NCI-H82 (cell line): ENCODE data around the gene PPP2R1B.
"Not testable (repeated sequence)": the region's sequence is repeated elsewhere in the genome, so short reads cannot be mapped to it uniquely, and the experiment has no call there.

Source experiments
- DNase-seq: peaks from one replicate; lab custom pipeline; 2025; lab: John Stamatoyannopoulos, UW

PPP2R1B gene

DNA sequence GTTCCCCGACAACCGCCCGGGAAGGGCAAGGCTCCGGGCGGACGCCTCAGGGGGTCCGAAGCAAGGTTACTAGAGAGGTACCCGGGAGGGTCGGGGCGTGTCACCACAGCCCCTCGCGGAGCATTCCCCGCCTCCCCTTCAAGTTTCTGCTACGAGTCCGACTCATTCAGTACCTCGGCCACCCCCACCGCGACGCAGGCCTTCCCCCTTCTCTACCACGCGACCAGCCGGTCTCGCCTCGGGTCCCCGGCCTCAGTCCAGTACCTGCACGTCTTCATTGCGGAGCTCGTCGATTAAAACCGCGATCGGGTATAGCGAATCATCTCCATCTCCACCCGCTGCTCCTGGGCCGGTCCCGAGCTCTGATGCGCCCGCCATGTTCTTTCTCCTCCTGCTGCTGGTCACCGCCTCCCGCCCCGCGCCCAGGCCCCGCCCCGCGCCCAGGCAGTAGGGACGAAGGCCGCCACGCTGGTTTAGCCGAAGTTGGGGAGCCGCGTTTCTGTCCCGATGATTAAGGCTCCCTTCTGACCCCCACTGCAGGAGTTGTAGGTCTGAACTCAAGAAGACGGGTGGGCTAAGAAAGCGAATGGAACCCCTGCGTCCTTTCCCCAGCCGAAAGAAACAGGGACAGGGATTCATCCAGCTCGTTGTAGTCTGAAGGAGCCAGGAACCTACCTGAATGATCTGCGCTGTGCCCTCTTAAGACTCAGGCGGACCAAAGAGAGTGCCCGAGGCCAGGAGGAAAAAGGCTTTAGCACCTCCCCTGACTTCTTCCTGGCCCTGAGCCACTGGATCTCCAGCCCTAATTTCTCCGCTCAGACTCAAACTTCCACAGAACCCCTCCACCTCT, at the start of gene PPP2R1B:
Gene PPP2R1B, minus strand, starts transcription at position 406 of the 850 bp plus-strand sequence. Its CDS starts 28 bp downstream, at position 378.
- peak; percentile 78 for DNase-seq

- no peak for DNase-seq
Measured at GRCh38 chr11:111815489-111815888, 49.3 kb upstream of the PPP2R1B start.

- DNase-seq: no peak
Measured at GRCh38 chr11:111814557-111815320, 48.5 kb upstream of the PPP2R1B start.

GRCh38 chr11:111814106-111814505, 47.9 kb upstream of the PPP2R1B start:
- no peak for DNase-seq

DNA sequence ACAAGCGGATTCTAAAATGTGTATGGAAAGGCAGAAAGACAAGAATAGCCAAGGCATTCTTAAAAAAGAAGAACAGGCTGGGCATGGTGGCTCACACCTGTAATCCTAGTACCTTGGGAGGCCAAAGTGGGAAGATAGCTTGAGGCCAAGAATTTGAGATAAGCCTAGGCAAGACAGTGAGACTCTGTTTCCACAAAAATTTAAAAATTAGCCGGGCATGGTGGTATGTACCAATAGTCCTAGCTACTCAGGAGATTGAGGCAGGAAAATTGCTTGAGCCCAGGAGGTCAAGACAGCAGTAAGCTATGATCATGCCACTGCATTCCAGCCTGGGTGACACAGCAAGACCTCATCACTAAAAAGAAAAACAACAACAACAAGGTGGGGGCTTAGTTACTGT, 46.0 kb upstream of the PPP2R1B start:
- DNase-seq: no peak

- DNase-seq: no peak
Measured at GRCh38 chr11:111811445-111811844, 45.3 kb upstream of the PPP2R1B start.

- DNase-seq: no peak
Measured at GRCh38 chr11:111808834-111809233, 42.6 kb upstream of the PPP2R1B start.

GRCh38 chr11:111808063-111808588, 41.9 kb upstream of the PPP2R1B start:
- no peak for DNase-seq

DNA sequence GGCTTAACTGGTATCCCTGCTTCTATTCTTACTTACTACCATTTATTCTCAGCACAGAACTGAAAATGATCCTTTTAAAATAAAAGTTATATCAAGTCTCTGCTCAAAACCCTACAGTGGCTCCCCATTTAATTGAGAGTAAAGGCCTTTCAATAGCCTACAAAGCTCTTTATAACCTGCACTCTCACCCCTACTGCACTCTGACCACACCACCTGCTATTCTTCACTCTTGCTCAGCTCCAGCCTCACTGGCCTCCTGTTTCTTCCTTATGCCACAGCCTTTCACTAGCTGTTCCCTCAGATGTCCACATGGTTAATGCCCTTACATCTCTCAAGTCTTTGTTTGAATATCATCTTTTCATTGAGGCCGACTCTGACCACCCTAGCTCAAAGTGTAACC, 40.9 kb upstream of the PPP2R1B start:
- no peak for DNase-seq

DNA sequence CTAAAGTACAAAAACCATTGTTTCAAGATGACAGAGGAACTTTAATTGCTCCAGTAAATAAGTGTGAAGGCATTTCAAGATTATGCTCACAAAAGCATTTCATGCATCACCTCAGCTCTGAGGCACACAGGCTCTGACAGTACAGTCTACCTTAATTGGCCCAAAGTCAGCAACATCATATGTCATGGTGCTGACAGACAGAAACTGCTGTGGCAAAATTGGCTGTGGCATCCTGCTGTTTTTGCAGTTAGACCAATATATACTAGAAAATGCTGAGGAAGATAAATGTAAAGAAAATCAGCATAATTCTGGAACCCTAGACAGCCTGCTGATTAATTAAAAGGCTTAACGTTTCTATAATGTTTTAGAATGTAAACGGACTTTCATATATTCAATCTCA, 34.9 kb upstream of the PPP2R1B start:
- no peak for DNase-seq

DNA sequence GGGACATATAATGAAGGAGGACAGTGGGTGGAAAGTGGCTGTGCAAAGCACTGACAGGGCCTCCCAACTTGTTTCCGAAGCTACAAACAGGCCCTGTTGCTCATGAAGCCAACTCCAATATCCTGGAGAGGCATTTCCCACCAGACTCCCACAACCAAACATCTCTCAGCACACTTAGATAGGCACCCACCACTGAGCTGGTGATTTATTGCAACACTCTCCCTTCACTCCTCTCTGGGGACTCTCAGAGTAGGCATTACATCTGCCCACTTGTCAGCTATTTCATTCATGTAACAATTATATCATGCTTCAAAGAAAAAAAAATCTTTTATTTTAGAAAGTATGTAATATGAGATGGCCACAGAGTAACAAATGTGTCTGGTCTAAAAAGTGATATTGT, 32.1 kb upstream of the PPP2R1B start:
- DNase-seq: no peak

- peak; percentile 18 for DNase-seq
Measured at GRCh38 chr11:111797145-111797581, 31.0 kb upstream of the PPP2R1B start.

GRCh38 chr11:111796696-111797095, 30.5 kb upstream of the PPP2R1B start:
- DNase-seq: no peak

- DNase-seq: no peak
Measured at GRCh38 chr11:111795334-111795985, 29.3 kb upstream of the PPP2R1B start.

DNA sequence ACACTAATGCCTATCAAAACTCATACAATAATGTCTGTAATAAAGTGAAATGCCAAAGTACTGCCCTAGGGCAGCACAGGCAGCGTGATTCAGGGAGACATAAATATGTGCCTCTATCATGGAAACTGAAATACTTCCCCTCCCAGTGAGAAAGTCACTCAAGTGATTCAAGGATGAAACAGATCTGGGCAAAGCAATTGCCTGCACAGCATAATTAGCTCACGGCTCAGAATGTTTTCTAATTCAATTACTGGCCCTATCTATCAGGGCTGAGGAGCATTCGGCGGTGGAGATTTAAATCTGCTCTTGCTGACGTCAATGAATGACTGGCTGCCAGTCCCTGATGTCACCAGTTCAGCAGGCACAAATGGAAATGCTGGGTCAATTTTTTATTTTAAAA, 27.7 kb upstream of the PPP2R1B start:
- DNase-seq: peak; percentile 95

GRCh38 chr11:111792955-111793500, 26.8 kb upstream of the PPP2R1B start:
- no peak for DNase-seq

GRCh38 chr11:111792314-111792713, 26.1 kb upstream of the PPP2R1B start:
- DNase-seq: no peak

DNA sequence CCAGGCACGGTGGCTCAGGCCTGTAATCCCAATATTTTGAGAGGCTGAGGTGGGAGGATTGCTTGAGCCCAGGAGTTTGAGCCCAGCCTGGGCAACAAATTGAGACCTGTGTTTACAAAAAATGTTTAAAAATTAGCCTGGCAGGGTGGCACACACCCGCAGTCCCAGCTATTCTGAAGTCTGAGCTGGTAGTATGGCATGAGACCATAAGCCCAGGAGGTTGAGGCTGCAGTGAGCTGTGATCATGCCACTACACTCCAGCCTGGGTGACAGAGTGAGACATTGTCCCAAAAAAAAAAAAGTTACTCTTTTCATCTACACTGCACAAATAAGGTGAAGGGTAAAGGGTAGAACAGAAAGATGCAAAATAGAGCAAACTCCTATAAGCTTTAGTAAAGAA, 22.3 kb upstream of the PPP2R1B start:
- no peak for DNase-seq

GRCh38 chr11:111788051-111788450, 21.9 kb upstream of the PPP2R1B start:
- no peak for DNase-seq

DNA sequence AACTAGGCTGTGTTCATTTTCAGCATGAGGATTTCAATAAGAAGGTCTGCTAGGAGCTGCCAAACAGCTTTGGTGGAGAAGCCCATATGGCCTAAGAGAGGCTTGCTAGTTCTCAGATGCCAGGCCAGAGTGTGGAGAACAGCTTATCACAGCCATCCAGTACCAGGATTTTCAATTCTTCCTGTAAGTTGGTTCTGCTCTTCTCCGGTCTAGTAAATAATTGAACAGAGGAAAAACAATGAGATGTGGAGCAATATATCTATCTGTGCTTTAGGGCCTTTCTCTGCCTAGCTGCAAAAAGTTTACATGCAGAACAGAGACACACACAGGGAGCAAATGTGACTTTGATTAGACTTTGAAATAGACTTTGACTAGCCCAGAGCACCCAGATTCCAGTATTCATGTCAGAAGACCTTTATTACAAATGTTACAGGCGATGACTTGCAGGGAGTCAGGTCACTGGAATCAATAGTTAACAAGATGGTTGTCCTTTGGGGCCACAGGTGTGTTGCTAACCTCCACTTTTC, 19.8 kb upstream of the PPP2R1B start:
- peak; percentile 81 for DNase-seq

GRCh38 chr11:111785076-111785475, 18.9 kb upstream of the PPP2R1B start:
- DNase-seq: no peak

- DNase-seq: not testable (repeated sequence)
Measured at GRCh38 chr11:111784311-111784710, 18.1 kb upstream of the PPP2R1B start.
